ENCODE results near the gene KRTAP10-7. TPM values are rescaled to one million over a fixed set of nuclear protein-coding genes. Genes with fewer than 3 reads are reported as not detected.

KRTAP10-7 gene
- total and polyA plus RNA-seq, 2 experiments from 2014 or later = not detected

DNA sequence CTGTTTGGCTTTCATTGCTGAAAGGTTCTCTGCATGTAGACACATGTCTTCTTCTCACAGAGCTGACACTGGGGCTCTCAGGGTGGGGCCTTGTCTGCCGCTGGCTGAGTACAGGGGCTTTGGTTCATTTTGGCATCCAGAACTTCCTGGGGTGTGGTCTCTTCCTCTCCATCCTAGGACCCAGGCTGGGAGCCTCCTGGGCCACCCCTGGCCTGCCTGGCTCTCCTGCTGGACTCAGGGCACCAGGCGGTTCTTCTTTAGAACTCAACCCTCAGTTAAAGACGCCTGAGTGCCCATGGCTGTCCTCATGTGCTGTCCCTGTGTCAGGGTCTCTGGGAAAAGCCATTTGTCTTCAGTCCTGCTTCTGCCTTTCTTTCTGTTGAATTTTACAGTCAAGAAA, 14.5 kb upstream of the KRTAP10-7 start:
- Histone ChIP-seq H3K36me3 (ENCODE audit: insufficient read depth) (no peaks in the 10 kb centered on the region), H3K27ac (ENCODE audit: low read depth) (no peak overlapping the region), H3K79me2 (replicated peaks; ENCODE audit: insufficient read depth) (no peaks in the 10 kb centered on the region), H3K4me3 (no peak overlapping the region), H3K27me3 (ENCODE audit: insufficient read depth) (no peaks in the 10 kb centered on the region), H3K4me2 (no peak overlapping the region), H2AFZ (no peak overlapping the region), H3K4me1 (ENCODE audit: insufficient read depth) (no peaks in the 10 kb centered on the region), H4K20me1 (replicated peaks; ENCODE audit: insufficient read depth) (no peaks in the 10 kb centered on the region), H3K9me2 (ENCODE audit: insufficient read depth) (no peaks in the 10 kb centered on the region), H3F3A (replicated peaks; ENCODE audit: low read depth) (no peaks in the 10 kb centered on the region)
- Mint-ChIP-seq H3K27ac (no peak overlapping the region), H3K36me3 (ENCODE audit: low read depth) (no peaks in the 10 kb centered on the region; the same call in 2 of the 3 replicates), H3K27me3 (ENCODE audit: insufficient read depth, low read depth, poor library complexity) (peaks cover 9% of the 10 kb centered on the region), H3K9me3 (peaks cover 6% of the 10 kb centered on the region), H3K4me1 (no peaks in the 10 kb centered on the region), H3K4me3 (no peak overlapping the region)
- ATAC-seq (no peak), DNase-seq (ENCODE audit: low spot score) (no peak)
- TF ChIP-seq CREB1 (CRISPR knock-in tag; IDR thresholded peaks at IDR 0.05; ENCODE audit: low read depth) = no peak
- TF ChIP-seq, protein P1, sequence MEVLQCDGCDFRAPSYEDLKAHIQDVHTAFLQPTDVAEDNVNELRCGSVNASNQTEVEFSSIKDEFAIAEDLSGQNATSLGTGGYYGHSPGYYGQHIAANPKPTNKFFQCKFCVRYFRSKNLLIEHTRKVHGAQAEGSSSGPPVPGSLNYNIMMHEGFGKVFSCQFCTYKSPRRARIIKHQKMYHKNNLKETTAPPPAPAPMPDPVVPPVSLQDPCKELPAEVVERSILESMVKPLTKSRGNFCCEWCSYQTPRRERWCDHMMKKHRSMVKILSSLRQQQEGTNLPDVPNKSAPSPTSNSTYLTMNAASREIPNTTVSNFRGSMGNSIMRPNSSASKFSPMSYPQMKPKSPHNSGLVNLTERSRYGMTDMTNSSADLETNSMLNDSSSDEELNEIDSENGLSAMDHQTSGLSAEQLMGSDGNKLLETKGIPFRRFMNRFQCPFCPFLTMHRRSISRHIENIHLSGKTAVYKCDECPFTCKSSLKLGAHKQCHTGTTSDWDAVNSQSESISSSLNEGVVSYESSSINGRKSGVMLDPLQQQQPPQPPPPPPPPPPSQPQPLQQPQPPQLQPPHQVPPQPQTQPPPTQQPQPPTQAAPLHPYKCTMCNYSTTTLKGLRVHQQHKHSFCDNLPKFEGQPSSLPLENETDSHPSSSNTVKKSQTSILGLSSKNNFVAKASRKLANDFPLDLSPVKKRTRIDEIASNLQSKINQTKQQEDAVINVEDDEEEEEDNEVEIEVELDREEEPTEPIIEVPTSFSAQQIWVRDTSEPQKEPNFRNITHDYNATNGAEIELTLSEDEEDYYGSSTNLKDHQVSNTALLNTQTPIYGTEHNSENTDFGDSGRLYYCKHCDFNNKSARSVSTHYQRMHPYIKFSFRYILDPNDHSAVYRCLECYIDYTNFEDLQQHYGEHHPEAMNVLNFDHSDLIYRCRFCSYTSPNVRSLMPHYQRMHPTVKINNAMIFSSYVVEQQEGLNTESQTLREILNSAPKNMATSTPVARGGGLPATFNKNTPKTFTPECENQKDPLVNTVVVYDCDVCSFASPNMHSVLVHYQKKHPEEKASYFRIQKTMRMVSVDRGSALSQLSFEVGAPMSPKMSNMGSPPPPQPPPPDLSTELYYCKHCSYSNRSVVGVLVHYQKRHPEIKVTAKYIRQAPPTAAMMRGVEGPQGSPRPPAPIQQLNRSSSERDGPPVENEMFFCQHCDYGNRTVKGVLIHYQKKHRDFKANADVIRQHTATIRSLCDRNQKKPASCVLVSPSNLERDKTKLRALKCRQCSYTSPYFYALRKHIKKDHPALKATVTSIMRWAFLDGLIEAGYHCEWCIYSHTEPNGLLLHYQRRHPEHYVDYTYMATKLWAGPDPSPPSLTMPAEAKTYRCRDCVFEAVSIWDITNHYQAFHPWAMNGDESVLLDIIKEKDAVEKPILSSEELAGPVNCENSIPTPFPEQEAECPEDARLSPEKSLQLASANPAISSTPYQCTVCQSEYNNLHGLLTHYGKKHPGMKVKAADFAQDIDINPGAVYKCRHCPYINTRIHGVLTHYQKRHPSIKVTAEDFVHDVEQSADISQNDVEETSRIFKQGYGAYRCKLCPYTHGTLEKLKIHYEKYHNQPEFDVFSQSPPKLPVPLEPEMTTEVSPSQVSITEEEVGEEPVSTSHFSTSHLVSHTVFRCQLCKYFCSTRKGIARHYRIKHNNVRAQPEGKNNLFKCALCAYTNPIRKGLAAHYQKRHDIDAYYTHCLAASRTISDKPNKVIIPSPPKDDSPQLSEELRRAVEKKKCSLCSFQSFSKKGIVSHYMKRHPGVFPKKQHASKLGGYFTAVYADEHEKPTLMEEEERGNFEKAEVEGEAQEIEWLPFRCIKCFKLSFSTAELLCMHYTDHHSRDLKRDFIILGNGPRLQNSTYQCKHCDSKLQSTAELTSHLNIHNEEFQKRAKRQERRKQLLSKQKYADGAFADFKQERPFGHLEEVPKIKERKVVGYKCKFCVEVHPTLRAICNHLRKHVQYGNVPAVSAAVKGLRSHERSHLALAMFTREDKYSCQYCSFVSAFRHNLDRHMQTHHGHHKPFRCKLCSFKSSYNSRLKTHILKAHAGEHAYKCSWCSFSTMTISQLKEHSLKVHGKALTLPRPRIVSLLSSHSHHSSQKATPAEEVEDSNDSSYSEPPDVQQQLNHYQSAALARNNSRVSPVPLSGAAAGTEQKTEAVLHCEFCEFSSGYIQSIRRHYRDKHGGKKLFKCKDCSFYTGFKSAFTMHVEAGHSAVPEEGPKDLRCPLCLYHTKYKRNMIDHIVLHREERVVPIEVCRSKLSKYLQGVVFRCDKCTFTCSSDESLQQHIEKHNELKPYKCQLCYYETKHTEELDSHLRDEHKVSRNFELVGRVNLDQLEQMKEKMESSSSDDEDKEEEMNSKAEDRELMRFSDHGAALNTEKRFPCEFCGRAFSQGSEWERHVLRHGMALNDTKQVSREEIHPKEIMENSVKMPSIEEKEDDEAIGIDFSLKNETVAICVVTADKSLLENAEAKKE (CRISPR knock-in tag; IDR thresholded peaks at IDR 0.05) = no peak
- TF ChIP-seq ZNF114 (CRISPR knock-in tag; IDR thresholded peaks at IDR 0.05) = no peak
- no peak for TF ChIP-seq JUNB (IDR thresholded peaks at IDR 0.05; ENCODE audit: unreplicated experiment)
- no peak for TF ChIP-seq EZH2phosphoT487 (IDR thresholded peaks at IDR 0.05; ENCODE audit: unreplicated experiment)

DNA sequence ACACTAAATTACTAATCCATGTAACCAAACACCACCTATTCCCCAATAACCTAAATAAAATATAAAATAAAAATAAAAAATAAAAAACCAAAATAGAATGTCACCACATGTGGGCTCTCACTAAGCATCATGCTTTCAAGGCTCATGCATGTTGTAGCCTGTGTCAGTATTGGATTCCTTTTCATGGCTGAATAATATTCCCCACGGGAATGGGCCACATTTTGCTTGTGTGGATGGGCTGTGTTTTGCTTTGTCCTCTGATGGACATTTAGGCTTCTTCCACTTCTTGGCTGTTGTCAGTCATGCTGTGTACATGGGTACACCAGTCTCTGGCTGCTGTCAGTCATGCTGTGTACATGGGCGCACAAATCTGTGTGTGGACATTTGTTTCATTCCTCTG, 11.3 kb upstream of the KRTAP10-7 start:
- no peaks in the 10 kb centered on the region; the same call in 2 of the 3 replicates for H3K9me3 Mint-ChIP-seq
- Histone ChIP-seq H4K20me1 (replicated peaks; ENCODE audit: insufficient read depth) (no peaks in the 10 kb centered on the region), H3K4me1 (ENCODE audit: insufficient read depth) (peaks cover 13% of the 10 kb centered on the region), H3F3A (replicated peaks; ENCODE audit: low read depth) (0 out of 2 replicates have a peak, but pooled peaks cover 4% of the 10 kb centered on the region), H3K4me2 (no peak overlapping the region), H3K36me3 (ENCODE audit: insufficient read depth) (no peaks in the 10 kb centered on the region), H2AFZ (no peak overlapping the region), H3K27ac (ENCODE audit: low read depth) (no peak overlapping the region), H3K9me2 (ENCODE audit: insufficient read depth) (no peaks in the 10 kb centered on the region), H3K4me3 (no peak overlapping the region), H3K27me3 (ENCODE audit: insufficient read depth) (no peaks in the 10 kb centered on the region), H3K79me2 (replicated peaks; ENCODE audit: insufficient read depth) (no peaks in the 10 kb centered on the region)
- no peak overlapping the region for H3K27ac Mint-ChIP-seq
- no peak for TF ChIP-seq ZNF331 (CRISPR knock-in tag; IDR thresholded peaks at IDR 0.05; ENCODE audit: low read depth)
- ATAC-seq = no peak
- no peak overlapping the region for H3K4me3 Mint-ChIP-seq
- peaks cover 9% of the 10 kb centered on the region for H3K4me1 Mint-ChIP-seq
- H3K27me3 Mint-ChIP-seq (ENCODE audit: insufficient read depth, low read depth, poor library complexity) = peaks cover 7% of the 10 kb centered on the region
- H3K36me3 Mint-ChIP-seq (ENCODE audit: low read depth) = no peaks in the 10 kb centered on the region; the same call in 2 of the 3 replicates
- DNase-seq (ENCODE audit: low spot score) = no peak
